Measurements from ENCODE around the gene BAZ1A. TPM values are rescaled to one million over a fixed set of nuclear protein-coding genes. Genes with fewer than 3 reads are reported as not detected.

The BAZ1A gene
- total and polyA plus RNA-seq, 10 of the 15 experiments (the other 5 are each of a cell fraction or from before 2014, with no cell fraction given), result 34.3 to 96.5 (median 50.7) TPM

DNA sequence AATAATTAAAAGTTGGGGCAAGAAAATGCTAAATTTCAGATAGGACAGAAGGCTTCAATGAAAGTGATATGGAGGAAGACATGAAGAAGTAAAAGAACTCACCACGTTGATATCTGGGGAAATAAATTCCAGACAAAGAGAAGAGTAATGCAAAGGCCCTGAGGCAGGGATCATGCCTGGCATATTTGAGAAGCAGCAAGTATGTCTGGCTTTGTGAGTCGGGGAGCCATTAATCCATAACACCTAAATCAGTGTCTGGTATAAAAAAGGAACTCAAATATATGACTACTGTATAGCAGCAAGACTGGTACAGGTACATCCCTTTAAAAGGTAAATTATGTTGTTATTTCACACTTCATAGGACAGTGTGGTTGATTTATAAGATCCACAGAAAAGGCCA is 16.4 kb downstream of the BAZ1A start (continued):
- TF ChIP-seq, protein P1, sequence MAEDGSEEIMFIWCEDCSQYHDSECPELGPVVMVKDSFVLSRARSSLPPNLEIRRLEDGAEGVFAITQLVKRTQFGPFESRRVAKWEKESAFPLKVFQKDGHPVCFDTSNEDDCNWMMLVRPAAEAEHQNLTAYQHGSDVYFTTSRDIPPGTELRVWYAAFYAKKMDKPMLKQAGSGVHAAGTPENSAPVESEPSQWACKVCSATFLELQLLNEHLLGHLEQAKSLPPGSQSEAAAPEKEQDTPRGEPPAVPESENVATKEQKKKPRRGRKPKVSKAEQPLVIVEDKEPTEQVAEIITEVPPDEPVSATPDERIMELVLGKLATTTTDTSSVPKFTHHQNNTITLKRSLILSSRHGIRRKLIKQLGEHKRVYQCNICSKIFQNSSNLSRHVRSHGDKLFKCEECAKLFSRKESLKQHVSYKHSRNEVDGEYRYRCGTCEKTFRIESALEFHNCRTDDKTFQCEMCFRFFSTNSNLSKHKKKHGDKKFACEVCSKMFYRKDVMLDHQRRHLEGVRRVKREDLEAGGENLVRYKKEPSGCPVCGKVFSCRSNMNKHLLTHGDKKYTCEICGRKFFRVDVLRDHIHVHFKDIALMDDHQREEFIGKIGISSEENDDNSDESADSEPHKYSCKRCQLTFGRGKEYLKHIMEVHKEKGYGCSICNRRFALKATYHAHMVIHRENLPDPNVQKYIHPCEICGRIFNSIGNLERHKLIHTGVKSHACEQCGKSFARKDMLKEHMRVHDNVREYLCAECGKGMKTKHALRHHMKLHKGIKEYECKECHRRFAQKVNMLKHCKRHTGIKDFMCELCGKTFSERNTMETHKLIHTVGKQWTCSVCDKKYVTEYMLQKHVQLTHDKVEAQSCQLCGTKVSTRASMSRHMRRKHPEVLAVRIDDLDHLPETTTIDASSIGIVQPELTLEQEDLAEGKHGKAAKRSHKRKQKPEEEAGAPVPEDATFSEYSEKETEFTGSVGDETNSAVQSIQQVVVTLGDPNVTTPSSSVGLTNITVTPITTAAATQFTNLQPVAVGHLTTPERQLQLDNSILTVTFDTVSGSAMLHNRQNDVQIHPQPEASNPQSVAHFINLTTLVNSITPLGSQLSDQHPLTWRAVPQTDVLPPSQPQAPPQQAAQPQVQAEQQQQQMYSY (CRISPR knock-in tag; IDR thresholded peaks at IDR 0.05), result no peak
- TF ChIP-seq, protein P2, sequence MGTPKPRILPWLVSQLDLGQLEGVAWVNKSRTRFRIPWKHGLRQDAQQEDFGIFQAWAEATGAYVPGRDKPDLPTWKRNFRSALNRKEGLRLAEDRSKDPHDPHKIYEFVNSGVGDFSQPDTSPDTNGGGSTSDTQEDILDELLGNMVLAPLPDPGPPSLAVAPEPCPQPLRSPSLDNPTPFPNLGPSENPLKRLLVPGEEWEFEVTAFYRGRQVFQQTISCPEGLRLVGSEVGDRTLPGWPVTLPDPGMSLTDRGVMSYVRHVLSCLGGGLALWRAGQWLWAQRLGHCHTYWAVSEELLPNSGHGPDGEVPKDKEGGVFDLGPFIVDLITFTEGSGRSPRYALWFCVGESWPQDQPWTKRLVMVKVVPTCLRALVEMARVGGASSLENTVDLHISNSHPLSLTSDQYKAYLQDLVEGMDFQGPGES (IDR thresholded peaks at IDR 0.05), result no peak
- TF ChIP-seq MXI1 (IDR thresholded peaks at IDR 0.05; ENCODE audit: low read depth, low read length) (no peak), EZH2 (IDR thresholded peaks at IDR 0.05; ENCODE audit: borderline replicate concordance, control insufficient read depth, low read depth, low read length) (no peak), LARP7 (IDR thresholded peaks at IDR 0.05) (no peak), TAF1 (IDR thresholded peaks at IDR 0.05; ENCODE audit: borderline replicate concordance, low read depth, low read length) (no peak)
- TF ChIP-seq, protein P3, sequence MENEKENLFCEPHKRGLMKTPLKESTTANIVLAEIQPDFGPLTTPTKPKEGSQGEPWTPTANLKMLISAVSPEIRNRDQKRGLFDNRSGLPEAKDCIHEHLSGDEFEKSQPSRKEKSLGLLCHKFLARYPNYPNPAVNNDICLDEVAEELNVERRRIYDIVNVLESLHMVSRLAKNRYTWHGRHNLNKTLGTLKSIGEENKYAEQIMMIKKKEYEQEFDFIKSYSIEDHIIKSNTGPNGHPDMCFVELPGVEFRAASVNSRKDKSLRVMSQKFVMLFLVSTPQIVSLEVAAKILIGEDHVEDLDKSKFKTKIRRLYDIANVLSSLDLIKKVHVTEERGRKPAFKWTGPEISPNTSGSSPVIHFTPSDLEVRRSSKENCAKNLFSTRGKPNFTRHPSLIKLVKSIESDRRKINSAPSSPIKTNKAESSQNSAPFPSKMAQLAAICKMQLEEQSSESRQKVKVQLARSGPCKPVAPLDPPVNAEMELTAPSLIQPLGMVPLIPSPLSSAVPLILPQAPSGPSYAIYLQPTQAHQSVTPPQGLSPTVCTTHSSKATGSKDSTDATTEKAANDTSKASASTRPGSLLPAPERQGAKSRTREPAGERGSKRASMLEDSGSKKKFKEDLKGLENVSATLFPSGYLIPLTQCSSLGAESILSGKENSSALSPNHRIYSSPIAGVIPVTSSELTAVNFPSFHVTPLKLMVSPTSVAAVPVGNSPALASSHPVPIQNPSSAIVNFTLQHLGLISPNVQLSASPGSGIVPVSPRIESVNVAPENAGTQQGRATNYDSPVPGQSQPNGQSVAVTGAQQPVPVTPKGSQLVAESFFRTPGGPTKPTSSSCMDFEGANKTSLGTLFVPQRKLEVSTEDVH (IDR thresholded peaks at IDR 0.05; ENCODE audit: low read depth, partially characterized antibody), result no peak

Measured in GM12878 (cell line).